ENCODE data around the gene TMEM270.
A peak's percentile ranks its signal among the peaks of the same experiment; 100 is the strongest.
"Not testable (repeated sequence)": the region's sequence is repeated elsewhere in the genome, so short reads cannot be mapped to it uniquely, and the experiment has no call there.

TMEM270 gene

DNA sequence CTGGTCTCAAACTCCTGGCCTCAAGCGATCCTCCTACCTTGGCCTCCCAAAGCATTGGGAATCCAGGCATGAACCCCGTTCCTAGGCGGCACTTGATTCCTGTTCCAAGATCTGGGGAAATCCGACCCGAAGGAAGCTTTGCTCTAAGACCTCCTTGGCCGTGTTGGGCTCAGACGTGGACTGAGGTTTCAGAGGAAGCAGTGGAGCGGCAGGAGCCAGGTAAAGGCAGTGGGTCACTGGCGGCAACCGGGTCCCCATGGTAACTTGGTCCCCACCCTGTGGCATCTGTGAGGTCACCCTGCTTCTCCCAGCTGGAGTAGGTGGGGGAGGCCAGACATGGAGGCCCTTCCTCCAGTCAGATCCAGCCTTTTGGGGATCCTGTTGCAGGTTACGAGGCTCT, at the start of gene TMEM270:
Gene TMEM270, plus strand, starts transcription at position 301 of the 400 bp plus-strand sequence. Its CDS starts 36 bp downstream, at position 337.
- no peak for DNase-seq (ENCODE audit: low spot score)

- peak; percentile 80 for DNase-seq (ENCODE audit: low spot score)
Measured at GRCh38 chr7:73811760-73812168, 49.2 kb upstream of the TMEM270 start.

GRCh38 chr7:73812996-73813395, 48.0 kb upstream of the TMEM270 start:
- DNase-seq (ENCODE audit: low spot score), result no peak

- DNase-seq (ENCODE audit: low spot score), result no peak
Measured at GRCh38 chr7:73815436-73815835, 45.5 kb upstream of the TMEM270 start.

DNA sequence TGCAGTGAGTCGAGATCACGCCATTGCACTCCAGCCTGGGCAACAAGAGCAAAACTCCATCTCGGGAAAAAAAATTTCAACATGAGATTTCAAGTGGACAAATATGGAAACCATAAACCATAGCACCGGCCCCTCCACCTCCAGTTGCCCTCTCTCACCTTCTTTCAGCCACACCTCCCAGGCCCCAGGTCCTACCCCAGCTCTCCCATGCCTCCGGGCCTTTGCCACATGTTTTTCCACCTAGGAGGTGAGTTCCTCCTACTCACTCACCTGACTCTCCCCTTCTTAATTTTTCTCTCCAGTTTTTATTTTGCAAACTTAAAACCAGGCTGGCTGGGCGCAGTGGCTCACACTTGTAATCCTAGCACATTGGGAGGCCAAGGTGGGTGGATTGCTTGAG, 43.8 kb upstream of the TMEM270 start:
- no peak for DNase-seq (ENCODE audit: low spot score)

GRCh38 chr7:73820013-73820412, 40.9 kb upstream of the TMEM270 start:
- DNase-seq (ENCODE audit: low spot score), result no peak

DNA sequence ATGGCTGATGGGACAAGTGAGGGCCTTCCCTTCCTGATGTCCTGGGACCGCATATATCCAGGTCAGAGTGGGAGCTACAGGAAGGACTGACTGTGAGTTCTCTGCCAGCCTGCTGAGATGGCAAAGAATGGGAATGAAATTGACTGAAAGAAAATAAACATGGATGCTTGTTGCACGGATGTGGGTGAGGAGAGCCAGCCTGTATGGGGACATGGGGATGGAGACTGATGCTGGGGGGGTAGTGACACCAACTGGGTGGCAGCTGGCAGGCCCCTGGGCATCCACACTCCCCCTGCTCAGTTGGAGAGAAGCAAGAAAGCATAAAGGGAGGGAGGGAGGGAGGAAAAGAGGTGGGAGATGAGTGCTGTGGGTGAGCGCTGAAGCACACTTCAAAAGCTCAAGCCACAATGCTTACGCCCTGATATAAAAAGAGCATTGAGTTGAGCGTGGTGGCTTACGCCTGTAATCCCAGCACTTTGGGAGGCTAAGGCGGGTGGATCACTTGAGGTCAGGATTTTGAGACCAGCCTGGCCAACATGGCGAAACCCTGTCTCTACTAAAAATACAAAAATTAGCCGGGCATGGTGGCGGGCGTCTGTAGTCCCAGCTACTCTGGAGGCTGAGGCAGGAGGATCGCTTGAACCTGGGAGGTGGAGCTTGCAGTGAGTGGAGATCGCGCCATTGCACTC, 39.2 kb upstream of the TMEM270 start:
- not testable (repeated sequence) for DNase-seq (ENCODE audit: low spot score)

GRCh38 chr7:73822319-73823173, 38.4 kb upstream of the TMEM270 start:
- DNase-seq (ENCODE audit: low spot score), result peak; percentile 96

- DNase-seq (ENCODE audit: low spot score), result no peak
Measured at GRCh38 chr7:73823257-73823656, 37.7 kb upstream of the TMEM270 start.

DNA sequence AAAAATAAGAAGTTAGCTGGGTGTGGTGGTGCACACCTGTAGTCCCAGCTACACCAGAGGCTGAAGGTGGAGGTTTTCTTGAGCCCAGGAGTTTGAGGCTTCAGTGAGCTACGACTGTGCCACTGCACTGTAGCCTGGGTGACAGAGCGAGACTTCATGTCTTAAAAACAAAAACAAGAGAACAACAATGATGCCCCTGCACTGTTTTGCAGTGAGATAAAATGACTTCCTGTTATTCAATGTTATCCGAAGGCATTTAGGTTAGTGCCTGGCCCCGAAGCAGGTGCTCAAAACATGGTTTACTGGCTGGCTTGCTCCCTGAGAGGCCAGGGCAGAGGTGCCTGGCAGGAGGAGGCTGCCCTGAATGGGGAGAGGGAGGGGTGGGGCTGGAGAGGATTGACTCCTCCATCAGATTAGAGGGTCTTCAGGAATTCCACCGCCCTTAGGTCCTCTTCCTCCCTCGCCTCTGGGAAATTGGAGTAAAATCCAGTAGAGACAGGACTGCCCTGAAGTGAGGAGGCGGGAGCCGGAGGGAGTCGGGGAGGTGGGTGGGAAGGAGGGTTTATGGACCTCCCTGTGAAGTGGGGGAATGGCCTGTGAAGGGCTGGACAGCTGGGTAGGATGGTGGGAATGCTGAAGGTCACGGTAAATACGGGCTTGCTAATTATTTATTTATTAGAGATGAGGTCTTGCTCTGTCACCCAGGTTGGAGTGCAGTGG, 36.9 kb upstream of the TMEM270 start:
- DNase-seq (ENCODE audit: low spot score), result no peak

DNA sequence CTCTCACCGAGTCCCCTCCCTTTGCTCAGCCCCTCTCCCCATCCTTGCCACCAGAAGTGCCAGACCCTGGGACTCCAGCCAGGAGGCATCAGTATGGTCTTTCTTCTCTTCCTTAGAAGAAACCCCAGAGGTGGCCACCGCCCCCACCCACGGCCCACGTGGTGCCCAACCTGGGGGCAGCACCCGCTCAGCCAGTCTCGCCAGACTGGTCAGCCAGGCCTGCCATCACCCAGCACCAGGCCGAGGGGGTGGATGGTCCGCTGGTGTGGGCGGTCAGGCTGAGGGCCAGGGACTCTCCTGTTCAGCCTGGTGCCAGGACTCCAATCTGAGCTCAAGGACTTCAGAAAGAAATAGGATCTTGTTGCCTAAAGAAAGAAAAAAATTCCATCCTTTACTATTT, 36.0 kb upstream of the TMEM270 start:
- DNase-seq (ENCODE audit: low spot score), result no peak

DNA sequence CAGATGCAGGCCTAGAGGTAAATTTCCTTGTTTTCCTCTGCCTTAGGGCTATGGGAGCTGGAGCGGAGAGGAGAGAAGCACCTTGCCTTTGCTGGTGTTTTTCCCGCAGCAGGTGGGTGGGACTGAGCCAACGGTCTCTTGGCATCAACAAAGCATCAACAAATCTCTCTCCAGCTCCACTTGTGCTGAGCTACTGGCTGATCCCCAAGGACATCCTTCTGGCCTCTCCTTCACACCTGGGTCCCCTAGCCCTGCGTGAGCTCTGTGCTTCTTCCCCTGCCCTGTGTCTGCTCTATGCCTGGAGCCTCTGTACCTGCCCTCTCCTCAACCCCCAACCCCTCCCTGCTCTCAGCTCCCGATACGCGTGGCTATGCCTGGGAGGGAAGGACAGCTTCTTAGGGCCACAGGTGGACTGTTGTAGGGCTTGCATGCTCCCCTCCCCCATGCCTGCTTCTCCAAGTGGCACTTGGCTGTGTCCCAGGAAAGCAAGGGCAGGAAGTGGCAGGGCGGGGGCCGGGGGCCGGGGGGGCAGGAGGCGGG, 33.3 kb upstream of the TMEM270 start:
- DNase-seq (ENCODE audit: low spot score), result no peak

DNA sequence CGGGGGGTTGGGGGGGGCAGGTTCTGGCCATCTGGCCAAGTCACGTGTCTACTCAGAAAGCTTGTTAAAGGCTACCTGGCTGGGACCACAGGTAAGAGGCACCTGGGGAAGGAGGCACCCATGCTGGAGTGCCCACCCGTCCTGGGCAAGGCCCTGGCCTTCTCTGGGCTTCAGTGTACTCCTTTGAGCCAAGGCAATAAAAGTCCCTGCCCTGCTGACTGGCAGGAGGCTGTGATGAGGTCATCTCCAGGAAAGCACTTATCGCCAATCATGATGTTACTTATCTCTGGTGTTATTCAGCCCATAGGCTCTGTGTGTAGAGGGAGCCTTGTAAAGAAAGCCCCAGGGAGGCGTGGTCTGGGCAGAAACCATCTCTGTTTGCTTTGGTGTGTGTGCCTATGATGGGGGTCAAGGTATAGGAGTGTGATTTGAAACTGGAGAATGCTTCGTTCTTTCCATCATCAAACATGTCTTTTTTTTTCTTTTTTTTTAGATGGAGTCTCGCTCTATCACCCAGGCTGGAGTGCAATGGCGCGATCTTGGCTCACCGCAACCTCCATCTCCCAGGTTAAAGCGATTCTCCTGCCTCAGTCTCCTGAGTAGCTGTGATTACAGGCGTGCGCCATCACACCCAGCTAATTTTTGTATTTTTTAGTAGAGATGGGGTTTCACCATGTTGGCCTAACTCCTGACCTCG, 32.7 kb upstream of the TMEM270 start:
- peak; percentile 57 for DNase-seq (ENCODE audit: low spot score)

DNA sequence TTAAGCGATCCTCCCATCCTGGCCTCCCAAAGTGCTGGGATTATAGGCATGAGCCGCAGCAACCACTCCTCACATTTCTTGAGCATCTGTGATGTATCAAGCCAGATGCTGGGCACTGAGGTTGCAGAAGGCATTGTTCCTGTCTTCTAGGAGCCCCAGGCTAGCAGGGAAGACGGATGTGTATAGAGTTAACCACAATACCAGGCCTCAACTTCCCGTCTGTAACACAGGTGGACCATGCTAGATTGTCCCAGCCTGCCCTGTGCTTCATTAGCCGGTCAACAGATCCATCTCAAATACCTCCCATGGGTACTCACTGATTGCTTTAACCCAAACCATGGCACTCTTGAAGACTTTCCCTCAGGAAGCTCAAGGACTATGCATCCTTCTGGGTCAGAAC, 32.0 kb upstream of the TMEM270 start:
- no peak for DNase-seq (ENCODE audit: low spot score)

DNA sequence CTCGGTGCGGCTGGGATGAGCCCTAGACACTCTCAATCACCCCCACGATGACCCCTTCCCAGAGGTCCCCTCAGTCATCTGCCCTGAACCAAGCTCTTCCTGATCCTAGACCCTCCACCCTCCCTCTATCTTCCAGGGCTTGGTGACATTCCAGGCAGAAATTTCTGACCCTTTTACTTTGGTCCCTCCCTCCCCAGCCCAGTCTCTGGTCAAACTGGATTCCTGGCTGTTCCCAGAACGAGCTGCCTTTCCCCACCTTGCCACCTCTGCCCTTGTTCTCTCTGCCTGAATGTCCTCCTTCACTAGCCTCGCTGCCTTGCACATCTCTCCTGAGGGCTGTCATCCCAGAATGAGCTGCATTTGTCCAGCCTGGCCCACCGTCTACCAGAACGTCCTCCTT, 31.5 kb upstream of the TMEM270 start:
- no peak for DNase-seq (ENCODE audit: low spot score)

DNA sequence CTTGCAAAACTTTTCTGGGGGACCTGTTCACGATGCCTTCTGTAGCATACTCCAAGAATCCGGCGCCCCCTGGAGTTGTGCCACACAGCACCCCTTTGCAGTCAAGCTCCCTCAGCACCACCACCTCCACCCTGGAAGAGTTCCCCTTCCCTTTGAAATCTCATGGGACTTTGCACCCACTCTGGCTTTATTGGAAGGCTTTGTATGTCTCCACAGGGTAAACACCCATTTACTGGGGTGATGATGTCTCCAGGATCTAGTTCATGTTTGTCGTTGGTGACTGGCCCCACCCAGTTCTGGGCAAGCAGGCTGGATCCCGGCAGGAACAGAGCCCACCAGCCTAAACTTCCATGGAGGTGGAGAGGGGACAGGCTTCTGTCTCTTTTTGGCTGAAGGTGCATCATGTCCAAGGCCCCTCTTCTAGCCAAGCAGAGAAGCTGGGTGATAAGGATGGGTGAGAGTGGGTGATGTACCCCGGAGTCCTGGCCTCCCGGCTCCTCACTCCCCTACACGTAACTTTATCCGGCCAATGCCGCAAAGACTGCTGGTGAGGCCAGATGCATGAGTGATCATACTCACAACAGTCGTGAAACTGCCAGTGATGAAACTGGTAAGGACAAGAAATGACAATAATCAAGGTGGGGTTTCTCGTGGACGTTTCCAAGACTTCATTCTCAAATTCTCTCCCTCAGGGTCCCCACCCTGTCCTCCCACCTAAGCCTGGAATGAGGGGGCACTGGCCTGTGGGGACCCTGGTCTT, 30.9 kb upstream of the TMEM270 start:
- DNase-seq (ENCODE audit: low spot score), result no peak

GRCh38 chr7:73830681-73831583, 30.0 kb upstream of the TMEM270 start, which contains the start of gene CLDN4:
Gene CLDN4 (plus strand): TSS chr7:73830996. CDS start chr7:73831202, 206 bp downstream.
- no peak for DNase-seq (ENCODE audit: low spot score)

DNA sequence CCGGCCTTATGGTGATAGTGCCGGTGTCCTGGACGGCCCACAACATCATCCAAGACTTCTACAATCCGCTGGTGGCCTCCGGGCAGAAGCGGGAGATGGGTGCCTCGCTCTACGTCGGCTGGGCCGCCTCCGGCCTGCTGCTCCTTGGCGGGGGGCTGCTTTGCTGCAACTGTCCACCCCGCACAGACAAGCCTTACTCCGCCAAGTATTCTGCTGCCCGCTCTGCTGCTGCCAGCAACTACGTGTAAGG, 29.4 kb upstream of the TMEM270 start:
- DNase-seq (ENCODE audit: low spot score), result no peak

DNA sequence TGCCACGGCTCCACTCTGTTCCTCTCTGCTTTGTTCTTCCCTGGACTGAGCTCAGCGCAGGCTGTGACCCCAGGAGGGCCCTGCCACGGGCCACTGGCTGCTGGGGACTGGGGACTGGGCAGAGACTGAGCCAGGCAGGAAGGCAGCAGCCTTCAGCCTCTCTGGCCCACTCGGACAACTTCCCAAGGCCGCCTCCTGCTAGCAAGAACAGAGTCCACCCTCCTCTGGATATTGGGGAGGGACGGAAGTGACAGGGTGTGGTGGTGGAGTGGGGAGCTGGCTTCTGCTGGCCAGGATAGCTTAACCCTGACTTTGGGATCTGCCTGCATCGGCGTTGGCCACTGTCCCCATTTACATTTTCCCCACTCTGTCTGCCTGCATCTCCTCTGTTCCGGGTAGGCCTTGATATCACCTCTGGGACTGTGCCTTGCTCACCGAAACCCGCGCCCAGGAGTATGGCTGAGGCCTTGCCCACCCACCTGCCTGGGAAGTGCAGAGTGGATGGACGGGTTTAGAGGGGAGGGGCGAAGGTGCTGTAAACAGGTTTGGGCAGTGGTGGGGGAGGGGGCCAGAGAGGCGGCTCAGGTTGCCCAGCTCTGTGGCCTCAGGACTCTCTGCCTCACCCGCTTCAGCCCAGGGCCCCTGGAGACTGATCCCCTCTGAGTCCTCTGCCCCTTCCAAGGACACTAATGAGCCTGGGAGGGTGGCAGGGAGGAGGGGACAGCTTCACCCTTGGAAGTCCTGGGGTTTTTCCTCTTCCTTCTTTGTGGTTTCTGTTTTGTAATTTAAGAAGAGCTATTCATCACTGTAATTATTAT, 28.9 kb upstream of the TMEM270 start:
- DNase-seq (ENCODE audit: low spot score), result no peak

Measured in AG08396 (cell line).